GM18498 (cell line): ENCODE results near the gene NREP.
A peak's percentile ranks its signal among the peaks of the same experiment; 100 is the strongest.
"Not testable (repeated sequence)": the region's sequence is repeated elsewhere in the genome, so short reads cannot be mapped to it uniquely, and the experiment has no call there.

ENCODE experiments used
- ATAC-seq: cut with Tn5 transposase; IDR thresholded peaks from one replicate; pipeline ENCODE4 v1.9.1; 2021; ENCODE audit warnings: mild to moderate bottlenecking, moderate library complexity; ENCODE audit not compliant: unreplicated experiment

Gene NREP

GRCh38 chr5:111741278-111741677, 15.7 kb downstream of the NREP start:
- peak; percentile 49 for ATAC-seq

- ATAC-seq = no peak
Measured at GRCh38 chr5:111739416-111739815, 17.6 kb downstream of the NREP start.

GRCh38 chr5:111738118-111738517, 18.9 kb downstream of the NREP start:
- ATAC-seq = no peak

GRCh38 chr5:111737716-111738115, 19.3 kb downstream of the NREP start:
- no peak for ATAC-seq

- no peak for ATAC-seq
Measured at GRCh38 chr5:111735583-111736270, 21.3 kb downstream of the NREP start.

GRCh38 chr5:111734597-111734996, 22.4 kb downstream of the NREP start:
- ATAC-seq = no peak

GRCh38 chr5:111734013-111734412, 23.0 kb downstream of the NREP start:
- no peak for ATAC-seq

GRCh38 chr5:111733571-111733970, 23.4 kb downstream of the NREP start:
- ATAC-seq = no peak

- ATAC-seq = no peak
Measured at GRCh38 chr5:111731638-111732037, 25.4 kb downstream of the NREP start.

- no peak for ATAC-seq
Measured at GRCh38 chr5:111730659-111731382, 26.2 kb downstream of the NREP start.

- no peak for ATAC-seq
Measured at GRCh38 chr5:111728941-111729340, 28.1 kb downstream of the NREP start.

GRCh38 chr5:111726986-111727385, 30.0 kb downstream of the NREP start:
- no peak for ATAC-seq

GRCh38 chr5:111722140-111722539, 34.9 kb downstream of the NREP start:
- no peak for ATAC-seq

GRCh38 chr5:111720333-111720890, 36.6 kb downstream of the NREP start:
- no peak for ATAC-seq

GRCh38 chr5:111719773-111720172, 37.2 kb downstream of the NREP start:
- no peak for ATAC-seq

GRCh38 chr5:111716789-111717188, 40.2 kb downstream of the NREP start:
- not testable (repeated sequence) for ATAC-seq

- ATAC-seq = no peak
Measured at GRCh38 chr5:111707630-111708164, 49.3 kb downstream of the NREP start.

- no peak for ATAC-seq
Measured at GRCh38 chr5:111706345-111706744, 50.6 kb downstream of the NREP start.

- ATAC-seq = no peak
Measured at GRCh38 chr5:111704452-111705085, 52.4 kb downstream of the NREP start.

- peak; percentile 98 for ATAC-seq
Measured at GRCh38 chr5:111703662-111704061, 53.3 kb downstream of the NREP start.

- ATAC-seq = no peak
Measured at GRCh38 chr5:111699976-111700375, 57.0 kb downstream of the NREP start.
